GM12872 (cell line): ENCODE results near the gene ZNF100.

Experiments used
- TF ChIP-seq, protein P1 (sequence below): IDR thresholded peaks from 3 replicates; pipeline ENCODE4 v1.5.1; 2011; ENCODE audit warnings: low read depth, mild to moderate bottlenecking, low read length, moderate library complexity; ENCODE audit not compliant: insufficient read depth

The ZNF100 gene

DNA sequence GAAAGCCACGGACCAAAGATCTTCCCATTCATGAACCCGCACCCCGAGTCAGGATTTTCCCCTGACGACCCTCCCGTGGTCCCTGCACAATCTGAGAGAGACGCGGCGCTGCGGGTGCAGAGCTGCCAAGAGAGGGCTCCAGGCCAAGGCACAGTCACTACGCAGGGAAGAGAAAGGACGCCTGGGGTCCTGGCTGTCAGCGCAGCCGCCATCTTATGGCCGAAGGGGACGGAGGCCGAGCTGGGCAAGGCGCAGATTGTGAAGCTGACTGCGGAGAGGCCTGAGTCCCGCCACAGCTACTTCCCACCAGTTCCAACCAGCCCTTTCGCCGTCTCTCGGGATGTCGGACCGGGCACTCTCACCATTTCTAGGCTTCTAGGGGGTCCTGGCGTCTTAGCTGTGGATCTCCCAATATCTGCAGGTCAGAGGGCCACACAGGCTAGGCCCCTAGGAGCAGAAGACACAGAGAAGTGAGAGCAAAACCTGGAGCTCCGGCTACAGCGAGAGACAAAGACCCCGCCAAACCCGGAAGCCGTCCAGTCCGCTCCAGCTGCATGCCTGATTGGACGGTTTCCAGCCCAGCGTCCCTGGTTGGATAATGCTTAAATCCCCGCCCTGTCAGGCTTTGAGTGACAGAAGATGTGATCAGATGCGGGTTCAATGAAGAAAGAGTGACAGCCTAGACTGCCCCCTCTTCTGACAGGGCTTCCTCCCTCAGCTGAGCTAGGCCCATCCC is at the start of gene ZNF100:
TSS of gene ZNF100 (minus strand) at position 515 of the 736 bp plus-strand sequence. CDS start at position 365, 150 bp downstream.
- TF ChIP-seq, protein P1, sequence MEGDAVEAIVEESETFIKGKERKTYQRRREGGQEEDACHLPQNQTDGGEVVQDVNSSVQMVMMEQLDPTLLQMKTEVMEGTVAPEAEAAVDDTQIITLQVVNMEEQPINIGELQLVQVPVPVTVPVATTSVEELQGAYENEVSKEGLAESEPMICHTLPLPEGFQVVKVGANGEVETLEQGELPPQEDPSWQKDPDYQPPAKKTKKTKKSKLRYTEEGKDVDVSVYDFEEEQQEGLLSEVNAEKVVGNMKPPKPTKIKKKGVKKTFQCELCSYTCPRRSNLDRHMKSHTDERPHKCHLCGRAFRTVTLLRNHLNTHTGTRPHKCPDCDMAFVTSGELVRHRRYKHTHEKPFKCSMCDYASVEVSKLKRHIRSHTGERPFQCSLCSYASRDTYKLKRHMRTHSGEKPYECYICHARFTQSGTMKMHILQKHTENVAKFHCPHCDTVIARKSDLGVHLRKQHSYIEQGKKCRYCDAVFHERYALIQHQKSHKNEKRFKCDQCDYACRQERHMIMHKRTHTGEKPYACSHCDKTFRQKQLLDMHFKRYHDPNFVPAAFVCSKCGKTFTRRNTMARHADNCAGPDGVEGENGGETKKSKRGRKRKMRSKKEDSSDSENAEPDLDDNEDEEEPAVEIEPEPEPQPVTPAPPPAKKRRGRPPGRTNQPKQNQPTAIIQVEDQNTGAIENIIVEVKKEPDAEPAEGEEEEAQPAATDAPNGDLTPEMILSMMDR, result no peak

DNA sequence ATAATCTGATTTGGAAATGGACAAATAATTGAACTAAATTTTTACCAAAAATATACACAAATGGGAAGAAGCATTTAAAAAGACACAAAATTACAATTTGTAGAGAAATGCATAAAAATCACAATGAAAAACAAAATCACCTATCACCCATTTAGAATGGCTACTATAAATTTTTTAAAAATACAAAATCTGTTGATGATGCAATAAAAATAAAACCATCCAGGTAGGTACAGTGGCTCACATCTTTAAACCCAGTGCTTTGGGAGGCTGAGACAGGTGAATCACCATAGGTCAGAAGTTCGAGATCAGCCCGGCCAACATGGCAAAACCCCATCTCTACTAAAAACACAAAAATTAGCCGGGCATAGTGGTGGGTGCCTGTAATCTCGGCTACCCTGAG is 45.1 kb upstream of the ZNF100 start:
- TF ChIP-seq, protein P1, result no peak

DNA sequence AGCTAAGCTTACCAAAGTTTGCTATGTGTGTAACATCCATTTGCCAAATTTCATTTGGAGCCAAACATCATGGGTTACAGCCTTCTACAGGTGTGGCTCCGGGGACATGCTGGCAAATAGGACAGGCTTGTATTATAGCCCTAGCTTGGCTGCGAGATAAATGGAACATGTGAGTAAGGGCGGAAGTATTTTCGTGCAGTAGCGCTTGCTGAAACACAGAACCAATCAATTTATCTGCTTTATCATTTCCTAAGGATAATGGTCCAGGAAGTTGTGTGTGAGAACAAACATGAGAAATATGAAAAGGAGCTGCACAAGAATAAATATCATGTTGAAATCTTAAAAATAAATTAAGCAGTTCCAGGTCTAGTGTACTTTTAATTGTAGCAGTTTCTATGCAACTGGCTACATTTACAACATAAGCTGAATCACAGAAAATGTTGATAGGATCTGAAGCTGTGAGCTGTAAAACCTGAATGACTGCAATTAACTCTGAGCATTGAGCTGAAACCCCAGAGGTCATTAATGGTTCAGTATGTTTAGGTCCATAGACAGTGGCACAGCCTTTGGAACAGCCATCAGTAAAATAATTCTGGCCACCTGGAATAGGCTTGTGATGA is 22.2 kb upstream of the ZNF100 start:
- TF ChIP-seq, protein P1, result no peak

GRCh38 chr19:21786936-21787335 is 19.6 kb upstream of the ZNF100 start:
- TF ChIP-seq, protein P1, result no peak

DNA sequence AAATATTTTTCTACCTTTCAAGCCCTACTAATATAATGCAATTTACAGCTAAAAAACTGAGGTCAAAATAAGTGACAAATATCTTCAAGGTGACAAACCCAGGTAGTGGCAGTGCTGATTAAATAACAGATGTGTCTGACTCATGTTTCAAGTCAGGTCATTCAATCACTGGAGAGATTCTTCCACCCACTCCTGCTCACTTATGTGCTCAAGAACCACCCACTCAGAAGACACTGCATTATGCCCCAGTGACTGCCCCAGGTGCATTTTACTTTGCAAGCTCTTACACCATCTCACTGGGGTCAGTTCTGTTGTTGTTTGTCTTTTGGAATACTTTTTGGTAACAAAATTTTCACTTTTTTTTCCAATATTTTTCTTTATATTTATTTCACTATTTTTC is 2.2 kb downstream of the ZNF100 start:
- TF ChIP-seq, protein P1, result no peak

DNA sequence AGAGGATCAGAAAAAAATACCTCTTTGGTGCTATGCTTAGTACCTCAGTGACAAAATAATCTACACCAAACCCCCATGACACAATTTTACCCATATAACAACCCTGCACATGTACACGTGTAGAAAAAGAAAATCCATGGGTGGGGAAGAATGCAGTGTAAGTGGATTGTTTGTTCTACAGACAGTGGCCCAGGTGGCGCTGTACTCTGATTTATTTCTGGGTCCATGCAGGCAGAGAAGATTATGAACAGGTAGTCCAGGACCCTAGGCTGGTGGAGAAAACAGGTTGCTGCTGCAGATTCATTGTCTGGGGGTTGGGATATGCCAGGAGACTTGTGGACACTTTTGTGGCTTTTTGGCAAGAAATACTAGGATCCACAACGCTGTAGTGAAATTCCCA is 9.1 kb downstream of the ZNF100 start:
- TF ChIP-seq, protein P1, result no peak

DNA sequence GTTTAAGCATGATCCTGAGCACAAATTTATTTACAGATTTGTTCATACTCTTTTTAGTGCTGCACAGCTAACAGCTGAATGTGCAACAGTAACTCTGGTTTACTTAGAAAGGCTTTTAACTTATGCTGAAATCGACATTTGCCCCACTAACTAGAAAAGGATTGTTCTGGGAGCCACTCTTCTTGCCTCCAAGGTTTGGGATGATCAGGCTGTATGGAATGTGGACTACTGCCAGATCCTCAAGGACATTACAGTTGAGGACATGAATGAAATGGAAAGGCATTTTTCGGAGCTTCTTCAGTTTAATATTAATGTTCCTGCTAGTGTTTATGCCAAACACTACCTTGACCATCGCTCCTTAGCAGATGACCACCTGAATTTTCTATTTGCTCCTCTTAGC is 16.0 kb downstream of the ZNF100 start:
- TF ChIP-seq, protein P1, result no peak
